ENCODE results near the gene PIGU. TPM values are rescaled to one million over a fixed set of nuclear protein-coding genes. Genes with fewer than 3 reads are reported as not detected.

Gene PIGU
- total and polyA plus RNA-seq, 2 of the 13 experiments (the other 11 are each of a cell fraction or from before 2014, with no cell fraction given), result 45.5 to 231 TPM

DNA sequence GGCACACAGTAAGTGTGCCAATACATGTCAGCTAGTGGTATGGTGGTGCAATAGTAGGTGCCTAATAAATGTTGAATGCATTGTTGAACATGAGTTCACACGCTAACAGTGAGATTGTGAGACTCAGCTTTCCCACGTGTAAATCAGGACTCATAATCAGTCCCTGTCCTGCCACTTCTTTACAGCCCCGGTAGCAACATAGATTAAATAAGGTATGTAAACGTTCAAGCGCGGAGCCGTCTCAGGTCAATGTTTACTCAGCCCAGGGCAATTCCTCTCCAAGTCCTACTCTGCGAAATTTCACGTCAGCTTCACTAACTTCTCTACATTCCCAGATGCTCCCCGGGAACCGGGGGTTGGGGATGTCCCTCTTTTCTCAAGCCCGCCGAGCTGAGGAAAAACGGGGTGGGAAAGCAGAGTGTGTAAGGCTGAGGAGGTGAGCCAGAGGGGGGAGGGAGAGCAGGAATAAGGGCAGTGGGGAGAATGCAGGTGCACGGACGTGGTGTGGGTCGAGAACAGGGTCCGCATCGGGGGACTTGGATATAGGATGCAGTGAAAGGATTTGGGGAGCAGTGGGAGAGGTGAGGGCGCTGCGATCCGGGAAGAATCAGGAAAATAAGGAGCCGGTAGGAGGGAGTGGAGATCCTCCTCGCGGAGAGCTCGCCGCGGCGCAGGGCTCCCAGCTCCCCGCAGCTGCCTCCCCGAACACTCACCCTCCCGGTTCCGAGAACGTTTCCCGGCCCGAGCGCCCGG, 26.7 kb upstream of the PIGU start (continued):
- no peak; the same call in 1 of the 2 replicates for TF ChIP-seq ZBTB39 (CRISPR knock-in tag; IDR thresholded peaks at IDR 0.05)
- no peak for TF ChIP-seq ZNF143 (CRISPR knock-in tag; IDR thresholded peaks at IDR 0.05)
- TF ChIP-seq KAT8 (CRISPR knock-in tag; IDR thresholded peaks at IDR 0.05), result peak; percentile 29; the same call in 1 of the 2 replicates
- TF ChIP-seq JARID2 (CRISPR knock-in tag; IDR thresholded peaks at IDR 0.05; ENCODE audit: insufficient replicate concordance), result no peak
- peak in 1 of 2 experiments; percentile 50; a peak in 1 of 4 replicates for TF ChIP-seq EP300 (IDR thresholded peaks at IDR 0.05; ENCODE audit: low read depth in 2 of 2, low read length in 2 of 2)
- TF ChIP-seq EP300 (CRISPR knock-in tag; IDR thresholded peaks at IDR 0.05; ENCODE audit: borderline replicate concordance), result no peak
- peak; percentile 44; the same call in 1 of the 2 replicates for TF ChIP-seq ZNF121 (CRISPR knock-in tag; IDR thresholded peaks at IDR 0.05)
- no peak for TF ChIP-seq ZNF883 (CRISPR knock-in tag; IDR thresholded peaks at IDR 0.05; ENCODE audit: not compliant biosample characterization)
- TF ChIP-seq, protein P1, sequence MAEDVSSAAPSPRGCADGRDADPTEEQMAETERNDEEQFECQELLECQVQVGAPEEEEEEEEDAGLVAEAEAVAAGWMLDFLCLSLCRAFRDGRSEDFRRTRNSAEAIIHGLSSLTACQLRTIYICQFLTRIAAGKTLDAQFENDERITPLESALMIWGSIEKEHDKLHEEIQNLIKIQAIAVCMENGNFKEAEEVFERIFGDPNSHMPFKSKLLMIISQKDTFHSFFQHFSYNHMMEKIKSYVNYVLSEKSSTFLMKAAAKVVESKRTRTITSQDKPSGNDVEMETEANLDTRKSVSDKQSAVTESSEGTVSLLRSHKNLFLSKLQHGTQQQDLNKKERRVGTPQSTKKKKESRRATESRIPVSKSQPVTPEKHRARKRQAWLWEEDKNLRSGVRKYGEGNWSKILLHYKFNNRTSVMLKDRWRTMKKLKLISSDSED (CRISPR knock-in tag; IDR thresholded peaks at IDR 0.05), result 0 out of 2 replicates have a peak, but pooled peaks have one; percentile 28
- TF ChIP-seq, protein P2, sequence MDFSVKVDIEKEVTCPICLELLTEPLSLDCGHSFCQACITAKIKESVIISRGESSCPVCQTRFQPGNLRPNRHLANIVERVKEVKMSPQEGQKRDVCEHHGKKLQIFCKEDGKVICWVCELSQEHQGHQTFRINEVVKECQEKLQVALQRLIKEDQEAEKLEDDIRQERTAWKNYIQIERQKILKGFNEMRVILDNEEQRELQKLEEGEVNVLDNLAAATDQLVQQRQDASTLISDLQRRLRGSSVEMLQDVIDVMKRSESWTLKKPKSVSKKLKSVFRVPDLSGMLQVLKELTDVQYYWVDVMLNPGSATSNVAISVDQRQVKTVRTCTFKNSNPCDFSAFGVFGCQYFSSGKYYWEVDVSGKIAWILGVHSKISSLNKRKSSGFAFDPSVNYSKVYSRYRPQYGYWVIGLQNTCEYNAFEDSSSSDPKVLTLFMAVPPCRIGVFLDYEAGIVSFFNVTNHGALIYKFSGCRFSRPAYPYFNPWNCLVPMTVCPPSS (IDR thresholded peaks at IDR 0.05), result no peak
- no peak for TF ChIP-seq REST (IDR thresholded peaks at IDR 0.05; ENCODE audit: borderline replicate concordance in 1 of 2, low read depth in 1 of 2, low read length in 2 of 2)
- TF ChIP-seq ZNF282 (IDR thresholded peaks at IDR 0.05; ENCODE audit: partially characterized antibody), result no peak
- TF ChIP-seq, protein P3, sequence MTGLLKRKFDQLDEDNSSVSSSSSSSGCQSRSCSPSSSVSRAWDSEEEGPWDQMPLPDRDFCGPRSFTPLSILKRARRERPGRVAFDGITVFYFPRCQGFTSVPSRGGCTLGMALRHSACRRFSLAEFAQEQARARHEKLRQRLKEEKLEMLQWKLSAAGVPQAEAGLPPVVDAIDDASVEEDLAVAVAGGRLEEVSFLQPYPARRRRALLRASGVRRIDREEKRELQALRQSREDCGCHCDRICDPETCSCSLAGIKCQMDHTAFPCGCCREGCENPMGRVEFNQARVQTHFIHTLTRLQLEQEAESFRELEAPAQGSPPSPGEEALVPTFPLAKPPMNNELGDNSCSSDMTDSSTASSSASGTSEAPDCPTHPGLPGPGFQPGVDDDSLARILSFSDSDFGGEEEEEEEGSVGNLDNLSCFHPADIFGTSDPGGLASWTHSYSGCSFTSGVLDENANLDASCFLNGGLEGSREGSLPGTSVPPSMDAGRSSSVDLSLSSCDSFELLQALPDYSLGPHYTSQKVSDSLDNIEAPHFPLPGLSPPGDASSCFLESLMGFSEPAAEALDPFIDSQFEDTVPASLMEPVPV (CRISPR knock-in tag; IDR thresholded peaks at IDR 0.05), result peak; percentile 70; the same call in 1 of the 2 replicates
- no peak; the same call in 1 of the 2 replicates for TF ChIP-seq JUND (CRISPR knock-in tag; IDR thresholded peaks at IDR 0.05)
- no peak for TF ChIP-seq PHB2 (IDR thresholded peaks at IDR 0.05; ENCODE audit: partially characterized antibody)
- no peak for TF ChIP-seq CREB3 (CRISPR knock-in tag; IDR thresholded peaks at IDR 0.05)
- no peak for TF ChIP-seq YY1 (IDR thresholded peaks at IDR 0.05; ENCODE audit: insufficient read depth, insufficient replicate concordance, low read depth, low read length)
